Neural cell (in vitro differentiated cells): Measurements from ENCODE around the gene KIF19. TPM values are rescaled to one million over a fixed set of nuclear protein-coding genes. Genes with fewer than 3 reads are reported as not detected.

Experiments used
- H2AFZ ChIP-seq: fragments of 200-600, 300-800 bp; sonication (generic), shearing (Covaris generic); 2 replicates; pipeline ENCODE4 v1.6.0; 2014; ENCODE audit warnings: low read depth, mild to moderate bottlenecking, antibody characterized with exemption, low read length, moderate library complexity
- H3F3A ChIP-seq: fragments of 200-600 bp; shearing (Covaris generic); 2 replicates; pipeline ENCODE4 v1.6.1; 2016; ENCODE audit warnings: mild to moderate bottlenecking, moderate library complexity, mixed read lengths, antibody characterized with exemption, low read length; ENCODE audit not compliant: insufficient read depth, poor library complexity, severe bottlenecking
- H3K27ac ChIP-seq: fragments of 200-600, 300-800 bp; sonication (generic), shearing (Covaris generic); 2 replicates; pipeline ENCODE4 v1.5.1; 2014; ENCODE audit warnings: mild to moderate bottlenecking, low read length, moderate library complexity
- H3K27me3 ChIP-seq: fragments of 300-800, 200-600 bp; sonication (generic), shearing (Covaris generic); 2 replicates; pipeline ENCODE4 v1.6.0; 2014; ENCODE audit warnings: mild to moderate bottlenecking, low read depth, low read length, moderate library complexity; ENCODE audit not compliant: insufficient read depth
- H3K36me3 ChIP-seq: fragments of 300-800, 200-600 bp; sonication (generic), shearing (Covaris generic); 2 replicates; pipeline ENCODE4 v1.5.1; 2014; ENCODE audit warnings: mild to moderate bottlenecking, antibody characterized with exemption, low read length, moderate library complexity; ENCODE audit not compliant: insufficient read depth
- H3K4me2 ChIP-seq: fragments of 300-800, 200-600 bp; sonication (generic), shearing (Covaris generic); 2 replicates; pipeline ENCODE4 v1.6.0; 2014; ENCODE audit warnings: mild to moderate bottlenecking, low read length
- H3K4me3 ChIP-seq: fragments of 300-800, 200-600 bp; sonication (generic), shearing (Covaris generic); 2 replicates; pipeline ENCODE4 v1.5.1; 2014; ENCODE audit warnings: mild to moderate bottlenecking, low read length, moderate library complexity
- H3K79me2 ChIP-seq: fragments of 200-600 bp; shearing (Covaris generic); replicated peaks from 2 replicates; pipeline ENCODE4 v1.6.0; 2014; ENCODE audit warnings: mild to moderate bottlenecking, low read length, moderate library complexity; ENCODE audit not compliant: insufficient read depth
- H3K9ac ChIP-seq: fragments of 300-800, 200-600 bp; sonication (generic), shearing (Covaris generic); 2 replicates; pipeline ENCODE4 v1.6.1; 2016; ENCODE audit warnings: mild to moderate bottlenecking, low read length, mixed read lengths
- H3K9me2 ChIP-seq: fragments of 200-600 bp; shearing (Covaris generic); 2 replicates; pipeline ENCODE4 v1.6.1; 2016; ENCODE audit warnings: mild to moderate bottlenecking, low read length, mixed read lengths; ENCODE audit not compliant: insufficient read depth
- H3K9me3 ChIP-seq: fragments of 200-600, 300-800 bp; sonication (generic), shearing (Covaris generic); 2 replicates; pipeline ENCODE4 v1.6.1; 2016; ENCODE audit warnings: mild to moderate bottlenecking, mixed run types, low read length, moderate library complexity, mixed read lengths
- H4K20me1 ChIP-seq: fragments of 200-600 bp; shearing (Covaris generic); 2 replicates; pipeline ENCODE4 v1.6.1; 2016; ENCODE audit warnings: mild to moderate bottlenecking, mixed run types; ENCODE audit not compliant: insufficient read depth
- EP300 ChIP-seq: fragments of 450-650 bp; conservative IDR thresholded peaks from 2 replicates; pipeline ENCODE4 v1.6.1; 2014; ENCODE audit warnings: antibody characterized with exemption, mild to moderate bottlenecking, moderate library complexity; ENCODE audit not compliant: poor library complexity, severe bottlenecking
- EZH2 ChIP-seq: fragments of 200-600, 300-800 bp; shearing (Covaris generic), sonication (generic); IDR thresholded peaks from 2 replicates; pipeline ENCODE4 v1.6.1; 2014; ENCODE audit warnings: antibody characterized with exemption, low read length, borderline replicate concordance, mild to moderate bottlenecking; ENCODE audit not compliant: insufficient read depth, poor library complexity, severe bottlenecking
- MXI1 ChIP-seq: fragments of 450-650 bp; conservative IDR thresholded peaks from 2 replicates; pipeline ENCODE4 v1.6.1; 2014; ENCODE audit warnings: antibody characterized with exemption, mild to moderate bottlenecking; ENCODE audit not compliant: poor library complexity, severe bottlenecking
- POLR2AphosphoS5 ChIP-seq: IDR thresholded peaks from 2 replicates; pipeline ENCODE4 v1.6.1; 2012
- RAD21 ChIP-seq: fragments of 450-650 bp; conservative IDR thresholded peaks from 2 replicates; pipeline ENCODE4 v1.6.1; 2014; ENCODE audit warnings: antibody characterized with exemption, mild to moderate bottlenecking, moderate library complexity
- SMC3 ChIP-seq: fragments of 450-650 bp; conservative IDR thresholded peaks from 2 replicates; pipeline ENCODE4 v1.6.1; 2014; ENCODE audit warnings: antibody characterized with exemption, mild to moderate bottlenecking, moderate library complexity; ENCODE audit not compliant: poor library complexity
- TAF1 ChIP-seq: IDR thresholded peaks from 2 replicates; pipeline ENCODE4 v1.6.1; 2012; ENCODE audit warnings: low read depth
- polyA plus RNA-seq: library from polyadenylated mRNA; depleted of rRNA; stranded (reverse); fragments of >200 nt; gene quantifications from 2 replicates; pipeline ENCODE4 v1.2.3, GENCODE V29; 2014
- TF ChIP-seq, protein P1 (sequence below): fragments of 450-650 bp; IDR thresholded peaks from 2 replicates; pipeline ENCODE4 v1.5.1; 2014; ENCODE audit warnings: antibody characterized with exemption, mild to moderate bottlenecking, moderate library complexity; ENCODE audit not compliant: poor library complexity, severe bottlenecking
- TF ChIP-seq, protein P2 (sequence below): IDR thresholded peaks from 2 replicates; pipeline ENCODE4 v1.6.1; 2012; ENCODE audit warnings: borderline replicate concordance

The KIF19 gene
- polyA plus RNA-seq, 1 donor from 2014 or later = not detected

DNA sequence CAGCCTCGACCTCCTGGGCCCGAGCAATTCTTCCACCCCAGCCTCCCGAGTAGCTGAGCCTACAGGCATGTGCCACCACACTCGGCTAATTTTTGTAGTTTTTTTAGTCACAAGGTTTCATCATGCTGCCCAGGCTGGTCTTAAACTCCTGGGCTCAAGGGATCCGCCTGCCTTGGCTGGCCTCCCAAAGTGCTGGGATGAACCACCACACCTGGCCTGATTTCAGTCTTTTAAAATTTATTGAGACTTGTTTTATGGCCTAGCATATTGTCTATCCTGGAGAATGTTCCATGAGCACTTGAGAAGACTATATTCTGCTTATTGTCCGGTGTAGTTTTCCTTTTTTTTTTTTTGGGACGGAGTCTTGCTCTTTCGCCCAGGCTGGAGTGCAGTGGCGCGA is 33.5 kb upstream of the KIF19 start:
- no peak overlapping the region for H3K9ac ChIP-seq
- H3K4me2 ChIP-seq = no peak overlapping the region
- no peaks in the 10 kb centered on the region for H3K9me2 ChIP-seq
- H3K27me3 ChIP-seq = no peaks in the 10 kb centered on the region
- TF ChIP-seq EP300 (no peak), TAF1 (no peak), MXI1 (no peak), POLR2AphosphoS5 (no peak), RAD21 (no peak), SMC3 (no peak), EZH2 (no peak)
- TF ChIP-seq, protein P1, sequence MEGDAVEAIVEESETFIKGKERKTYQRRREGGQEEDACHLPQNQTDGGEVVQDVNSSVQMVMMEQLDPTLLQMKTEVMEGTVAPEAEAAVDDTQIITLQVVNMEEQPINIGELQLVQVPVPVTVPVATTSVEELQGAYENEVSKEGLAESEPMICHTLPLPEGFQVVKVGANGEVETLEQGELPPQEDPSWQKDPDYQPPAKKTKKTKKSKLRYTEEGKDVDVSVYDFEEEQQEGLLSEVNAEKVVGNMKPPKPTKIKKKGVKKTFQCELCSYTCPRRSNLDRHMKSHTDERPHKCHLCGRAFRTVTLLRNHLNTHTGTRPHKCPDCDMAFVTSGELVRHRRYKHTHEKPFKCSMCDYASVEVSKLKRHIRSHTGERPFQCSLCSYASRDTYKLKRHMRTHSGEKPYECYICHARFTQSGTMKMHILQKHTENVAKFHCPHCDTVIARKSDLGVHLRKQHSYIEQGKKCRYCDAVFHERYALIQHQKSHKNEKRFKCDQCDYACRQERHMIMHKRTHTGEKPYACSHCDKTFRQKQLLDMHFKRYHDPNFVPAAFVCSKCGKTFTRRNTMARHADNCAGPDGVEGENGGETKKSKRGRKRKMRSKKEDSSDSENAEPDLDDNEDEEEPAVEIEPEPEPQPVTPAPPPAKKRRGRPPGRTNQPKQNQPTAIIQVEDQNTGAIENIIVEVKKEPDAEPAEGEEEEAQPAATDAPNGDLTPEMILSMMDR = no peak
- TF ChIP-seq, protein P2, sequence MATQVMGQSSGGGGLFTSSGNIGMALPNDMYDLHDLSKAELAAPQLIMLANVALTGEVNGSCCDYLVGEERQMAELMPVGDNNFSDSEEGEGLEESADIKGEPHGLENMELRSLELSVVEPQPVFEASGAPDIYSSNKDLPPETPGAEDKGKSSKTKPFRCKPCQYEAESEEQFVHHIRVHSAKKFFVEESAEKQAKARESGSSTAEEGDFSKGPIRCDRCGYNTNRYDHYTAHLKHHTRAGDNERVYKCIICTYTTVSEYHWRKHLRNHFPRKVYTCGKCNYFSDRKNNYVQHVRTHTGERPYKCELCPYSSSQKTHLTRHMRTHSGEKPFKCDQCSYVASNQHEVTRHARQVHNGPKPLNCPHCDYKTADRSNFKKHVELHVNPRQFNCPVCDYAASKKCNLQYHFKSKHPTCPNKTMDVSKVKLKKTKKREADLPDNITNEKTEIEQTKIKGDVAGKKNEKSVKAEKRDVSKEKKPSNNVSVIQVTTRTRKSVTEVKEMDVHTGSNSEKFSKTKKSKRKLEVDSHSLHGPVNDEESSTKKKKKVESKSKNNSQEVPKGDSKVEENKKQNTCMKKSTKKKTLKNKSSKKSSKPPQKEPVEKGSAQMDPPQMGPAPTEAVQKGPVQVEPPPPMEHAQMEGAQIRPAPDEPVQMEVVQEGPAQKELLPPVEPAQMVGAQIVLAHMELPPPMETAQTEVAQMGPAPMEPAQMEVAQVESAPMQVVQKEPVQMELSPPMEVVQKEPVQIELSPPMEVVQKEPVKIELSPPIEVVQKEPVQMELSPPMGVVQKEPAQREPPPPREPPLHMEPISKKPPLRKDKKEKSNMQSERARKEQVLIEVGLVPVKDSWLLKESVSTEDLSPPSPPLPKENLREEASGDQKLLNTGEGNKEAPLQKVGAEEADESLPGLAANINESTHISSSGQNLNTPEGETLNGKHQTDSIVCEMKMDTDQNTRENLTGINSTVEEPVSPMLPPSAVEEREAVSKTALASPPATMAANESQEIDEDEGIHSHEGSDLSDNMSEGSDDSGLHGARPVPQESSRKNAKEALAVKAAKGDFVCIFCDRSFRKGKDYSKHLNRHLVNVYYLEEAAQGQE = no peak
- no peaks in the 10 kb centered on the region for H3K9me3 ChIP-seq
- H4K20me1 ChIP-seq = no peaks in the 10 kb centered on the region
- H3K27ac ChIP-seq = no peak overlapping the region
- H3K36me3 ChIP-seq = no peaks in the 10 kb centered on the region
- no peak overlapping the region for H3K4me3 ChIP-seq
- no peak overlapping the region for H2AFZ ChIP-seq
- H3F3A ChIP-seq = no peaks in the 10 kb centered on the region
- H3K79me2 ChIP-seq = no peaks in the 10 kb centered on the region

DNA sequence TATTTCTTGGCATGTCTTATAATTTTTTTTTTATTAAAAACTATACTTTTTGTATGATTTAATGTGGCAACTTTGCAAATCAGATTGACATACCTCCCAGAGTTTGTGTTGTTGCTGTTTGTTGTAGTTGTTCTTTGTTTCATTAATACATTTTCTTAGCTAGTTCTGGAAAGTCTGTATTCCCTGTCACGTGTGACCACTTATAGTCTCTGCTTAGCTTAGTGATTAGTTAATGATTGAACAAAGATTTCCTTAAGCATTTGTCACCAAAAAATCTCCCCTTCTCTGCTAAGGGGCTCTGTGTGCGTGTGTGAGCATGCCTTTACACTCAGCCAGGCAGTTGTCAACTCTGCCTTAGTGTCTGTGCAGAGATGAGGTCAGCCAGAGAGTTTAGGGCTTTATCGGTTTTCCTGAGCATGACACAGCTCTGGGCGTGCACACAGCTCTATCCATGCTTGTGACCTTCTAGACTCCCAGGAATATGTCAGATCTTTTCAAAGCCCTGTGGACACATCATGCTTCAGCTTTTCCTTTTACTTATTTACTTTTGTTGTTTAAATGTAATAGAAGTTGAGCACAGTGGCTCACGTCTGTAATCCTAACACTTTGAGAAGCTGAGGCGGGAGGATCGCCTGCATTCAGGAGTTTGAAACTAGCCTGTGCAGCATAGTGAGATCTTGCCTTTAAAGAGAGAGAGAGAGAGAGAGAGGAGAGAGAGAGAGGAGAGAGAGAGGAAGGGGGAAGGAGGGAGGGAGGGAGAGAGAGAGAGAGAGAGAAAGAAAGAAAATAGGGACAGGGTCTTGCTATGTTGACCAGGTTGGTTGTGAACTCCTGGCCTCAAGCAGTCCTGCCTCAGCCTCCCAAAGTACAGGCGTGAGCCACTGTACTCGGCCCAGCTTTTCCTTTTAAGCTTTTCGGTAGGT is 30.1 kb upstream of the KIF19 start:
- Histone ChIP-seq H3K9me3 (no peaks in the 10 kb centered on the region), H3K4me2 (no peak overlapping the region), H3K9ac (no peak overlapping the region), H3K9me2 (no peaks in the 10 kb centered on the region), H3K4me3 (no peak overlapping the region), H4K20me1 (no peaks in the 10 kb centered on the region), H2AFZ (no peak overlapping the region), H3K36me3 (no peaks in the 10 kb centered on the region), H3K27ac (no peak overlapping the region), H3K27me3 (no peaks in the 10 kb centered on the region), H3F3A (no peaks in the 10 kb centered on the region), H3K79me2 (no peaks in the 10 kb centered on the region)
- TF ChIP-seq POLR2AphosphoS5 = no peak
- no peak for TF ChIP-seq RAD21
- TF ChIP-seq EP300 = no peak
- no peak for TF ChIP-seq TAF1
- no peak for TF ChIP-seq SMC3
- no peak for TF ChIP-seq EZH2
- TF ChIP-seq, protein P1 = no peak
- TF ChIP-seq, protein P2 = no peak
- no peak for TF ChIP-seq MXI1
